NCI-H1417 treated with DMSO at 0.1 percent for 48 hours (cell line): ENCODE measurements around the gene HSPA4L.

ENCODE experiments used
- DNase-seq: peaks from one replicate; lab custom pipeline; 2025; lab: John Stamatoyannopoulos, UW

Gene HSPA4L

GRCh38 chr4:127870281-127870680 lies 88.2 kb downstream of the HSPA4L start:
- DNase-seq = no peak

GRCh38 chr4:127870688-127871087 lies 88.6 kb downstream of the HSPA4L start:
- no peak for DNase-seq

- DNase-seq = no peak
Observed at GRCh38 chr4:127875791-127876190, 93.7 kb downstream of the HSPA4L start.

- peak; percentile 78 for DNase-seq
Observed at GRCh38 chr4:127880763-127881562, 98.8 kb downstream of the HSPA4L start, which contains the start of gene PLK4. TSS of gene PLK4 (plus strand) at chr4:127880893. CDS start at chr4:127881135, 242 bp downstream.

- DNase-seq = no peak
Observed at GRCh38 chr4:127881563-127881864, 99.4 kb downstream of the HSPA4L start.

- peak; percentile 33 for DNase-seq
Observed at GRCh38 chr4:127888559-127888958, 106.4 kb downstream of the HSPA4L start.

- DNase-seq = no peak
Observed at GRCh38 chr4:127889903-127890302, 107.8 kb downstream of the HSPA4L start.
